Stimulated activated CD4-positive, alpha-beta T cell treated with anti-CD3 and anti-CD28 coated beads, Interleukin-4, amount 100 ng/mL, for 48 hours (primary cell): ENCODE data around the gene ABI1.

Experiments
- DNase-seq, 2 donors: peaks; one replicate each; pipeline ENCODE4 v3.0.0-alpha.2; 2020; ENCODE audit warnings: low read depth in 2 of 2

Gene ABI1

GRCh38 chr10:26770069-26770468, 90.7 kb downstream of the ABI1 start:
- no peak for DNase-seq

- DNase-seq, result no peak
Measured at GRCh38 chr10:26765549-26765948, 95.2 kb downstream of the ABI1 start.

GRCh38 chr10:26759008-26759407, 101.8 kb downstream of the ABI1 start:
- DNase-seq, result no peak

- DNase-seq, result no peak
Measured at GRCh38 chr10:26755443-26755903, 105.3 kb downstream of the ABI1 start.

- no peak for DNase-seq
Measured at GRCh38 chr10:26746061-26746460, 114.7 kb downstream of the ABI1 start.

- DNase-seq, result no peak
Measured at GRCh38 chr10:26743841-26744240, 116.9 kb downstream of the ABI1 start.

- no peak for DNase-seq
Measured at GRCh38 chr10:26743091-26743490, 117.7 kb downstream of the ABI1 start.

GRCh38 chr10:26741368-26741767, 119.4 kb downstream of the ABI1 start:
- no peak for DNase-seq

- DNase-seq, result no peak
Measured at GRCh38 chr10:26739071-26739631, 121.6 kb downstream of the ABI1 start.

DNA sequence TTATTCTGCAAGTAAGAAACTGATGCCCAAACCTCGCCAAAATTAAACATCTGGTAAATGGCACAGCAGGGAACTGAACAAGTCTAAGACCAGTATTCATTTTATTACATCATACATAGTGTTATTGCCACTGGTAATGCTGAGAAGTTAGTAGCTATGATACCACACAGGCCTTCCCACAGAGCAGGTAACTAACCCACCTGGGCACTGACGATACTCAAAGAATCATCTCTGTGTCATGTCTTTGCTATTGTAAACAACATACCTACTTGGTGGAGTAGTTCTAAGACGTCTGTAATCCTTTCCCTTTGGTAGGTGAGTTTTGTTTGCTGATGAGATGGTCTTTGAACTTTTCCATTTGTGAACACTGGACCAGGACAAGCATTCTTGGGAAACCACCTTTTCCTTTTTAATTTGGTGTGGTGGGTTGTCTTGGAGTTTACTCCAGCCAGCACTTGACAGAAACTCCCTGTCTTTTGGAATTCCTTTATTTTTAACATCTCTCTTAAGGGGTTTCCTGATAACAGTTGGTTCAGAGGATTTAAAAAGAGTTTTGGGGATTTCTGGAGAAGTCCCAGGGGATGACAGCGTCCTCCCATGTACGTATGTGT, 122.4 kb downstream of the ABI1 start:
- no peak for DNase-seq

DNA sequence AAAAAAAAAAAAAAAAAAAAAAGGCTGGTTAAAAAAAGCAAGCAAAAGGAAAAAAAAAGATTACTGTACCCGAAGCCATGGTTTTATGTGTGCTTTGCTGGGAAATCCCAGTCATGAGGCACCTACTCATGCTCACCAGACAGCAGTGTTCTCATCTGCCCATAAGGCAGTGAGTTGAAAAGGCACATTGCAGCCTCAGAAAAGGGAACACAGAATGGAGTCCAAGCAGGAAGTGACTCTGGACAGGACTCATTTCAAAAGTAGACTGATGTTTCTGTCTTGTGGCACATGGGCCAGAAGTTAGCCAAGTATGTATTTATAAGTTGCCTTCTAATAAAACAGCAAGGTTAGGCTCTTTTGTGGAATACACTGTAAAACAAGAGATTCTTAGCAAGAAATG, 123.0 kb downstream of the ABI1 start:
- no peak for DNase-seq

DNA sequence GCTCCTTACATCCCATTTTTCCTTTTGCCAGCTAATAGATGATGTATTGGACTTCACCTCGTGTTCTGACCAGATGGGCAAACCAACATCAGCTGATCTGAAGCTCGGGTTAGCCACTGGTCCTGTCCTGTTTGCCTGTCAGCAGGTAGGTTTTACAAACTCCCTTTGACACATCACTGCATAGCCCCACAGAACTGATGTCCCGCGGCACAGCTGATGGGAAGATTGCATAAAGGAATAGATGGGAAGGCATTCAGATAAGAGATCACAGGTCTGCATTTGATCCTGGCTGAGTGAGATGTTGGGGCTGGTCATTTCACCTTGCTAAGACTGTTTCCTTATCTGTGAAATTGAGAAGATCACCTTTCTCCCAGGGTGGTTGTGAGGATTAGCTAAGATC, 125.3 kb downstream of the ABI1 start:
- no peak for DNase-seq

DNA sequence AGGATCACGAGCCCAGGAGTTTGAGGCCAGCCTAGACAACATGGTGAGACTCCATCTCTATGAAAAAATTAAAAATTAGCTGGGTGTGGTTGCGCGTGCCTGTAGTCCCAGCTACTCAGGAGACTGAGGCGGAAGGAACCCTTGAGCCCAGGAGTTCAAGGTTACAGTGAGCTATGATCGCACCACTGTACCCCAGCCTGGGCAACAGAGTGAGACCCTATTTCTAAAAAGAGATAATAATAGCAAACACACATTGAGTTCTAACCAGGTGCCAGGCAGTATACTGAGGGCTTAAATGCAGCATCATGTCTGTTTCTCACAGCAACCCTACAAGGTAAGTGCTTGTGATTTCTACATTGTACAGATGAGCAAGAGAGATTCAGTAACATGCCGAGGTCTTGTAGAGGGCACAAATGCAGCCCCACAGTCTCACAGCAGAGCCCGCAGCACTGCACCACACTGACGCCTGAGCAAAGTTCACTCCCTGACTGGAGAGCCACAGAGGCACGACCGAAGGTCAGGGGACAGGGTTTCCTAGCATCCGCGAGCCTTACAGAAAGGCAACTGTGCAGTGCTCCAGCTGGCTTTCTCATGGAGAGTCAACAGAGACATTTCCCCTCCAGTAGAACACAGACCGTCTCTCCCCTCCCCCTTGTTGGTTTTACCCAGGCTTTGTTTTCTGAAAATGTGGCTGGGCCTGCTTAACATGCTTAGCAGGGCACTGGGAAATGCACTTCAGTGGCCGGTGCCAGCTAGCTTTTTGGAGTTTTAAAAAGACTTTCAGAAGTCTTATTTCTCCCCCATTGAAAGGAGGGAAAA, 126.8 kb downstream of the ABI1 start:
- no peak for DNase-seq

DNA sequence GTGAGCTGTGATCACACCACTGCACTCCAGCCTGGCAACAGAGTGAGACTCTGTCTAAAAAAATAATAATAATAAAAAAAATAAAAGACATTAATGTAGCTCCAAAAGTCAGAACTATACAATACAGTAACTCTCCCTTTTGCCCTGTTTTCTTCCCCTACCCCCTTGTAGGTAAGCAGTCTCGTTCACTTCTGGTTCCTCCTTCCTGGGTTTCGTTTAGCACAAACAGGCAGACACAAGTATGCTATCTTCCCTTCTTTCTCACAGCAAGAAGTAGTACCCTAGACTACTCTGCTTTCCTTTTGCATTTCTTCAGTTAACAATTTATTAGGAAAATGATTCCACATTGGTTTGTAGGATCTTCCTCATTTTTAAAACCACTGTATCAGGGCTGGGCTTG, 130.2 kb downstream of the ABI1 start:
- no peak for DNase-seq

GRCh38 chr10:26729395-26729794, 131.4 kb downstream of the ABI1 start:
- no peak for DNase-seq

- no peak for DNase-seq
Measured at GRCh38 chr10:26728957-26729356, 131.8 kb downstream of the ABI1 start.

DNA sequence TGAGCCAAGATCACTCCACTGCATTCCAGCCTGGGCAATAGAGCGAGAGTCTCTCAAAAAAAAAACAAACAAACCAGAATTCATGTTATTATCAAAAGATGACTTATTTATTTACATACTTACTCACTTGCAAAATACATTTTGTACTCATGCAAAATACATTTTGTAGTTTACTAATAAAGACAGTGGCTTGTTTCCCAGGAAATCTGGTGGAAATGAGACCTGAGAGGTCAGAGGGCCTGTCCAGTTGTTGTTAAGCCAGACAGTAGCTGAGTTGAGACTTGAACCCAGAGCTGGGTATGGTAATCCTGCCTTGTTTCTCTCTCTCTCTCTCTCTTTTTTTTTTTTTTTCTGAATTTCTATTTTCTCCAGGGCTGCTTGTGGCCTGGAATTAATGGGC, 133.8 kb downstream of the ABI1 start:
- DNase-seq, result no peak

GRCh38 chr10:26725837-26726727, 134.7 kb downstream of the ABI1 start:
- no peak for DNase-seq

GRCh38 chr10:26723016-26723415, 137.7 kb downstream of the ABI1 start:
- no peak for DNase-seq

DNA sequence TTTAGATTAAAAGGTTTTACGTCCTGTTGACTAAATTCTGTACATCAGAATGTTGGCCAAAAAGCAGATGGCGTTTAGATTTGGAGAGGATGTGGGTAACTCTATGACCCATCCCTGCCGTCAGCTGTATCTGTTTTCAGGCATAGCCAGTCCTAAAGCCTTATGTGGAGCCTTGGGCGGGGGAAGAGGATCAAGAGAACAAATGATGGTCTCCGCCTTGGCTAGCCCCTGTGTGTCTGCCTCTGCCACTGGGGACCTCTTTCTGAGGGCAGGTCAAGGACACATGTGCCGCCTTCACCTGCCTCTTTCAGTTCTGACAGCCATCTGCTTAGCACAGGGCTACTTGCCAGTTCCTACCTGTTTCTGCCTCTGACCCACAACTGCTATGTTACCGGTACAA, 139.2 kb downstream of the ABI1 start:
- peak in 1 of 2 donors; percentile 23 for DNase-seq

DNA sequence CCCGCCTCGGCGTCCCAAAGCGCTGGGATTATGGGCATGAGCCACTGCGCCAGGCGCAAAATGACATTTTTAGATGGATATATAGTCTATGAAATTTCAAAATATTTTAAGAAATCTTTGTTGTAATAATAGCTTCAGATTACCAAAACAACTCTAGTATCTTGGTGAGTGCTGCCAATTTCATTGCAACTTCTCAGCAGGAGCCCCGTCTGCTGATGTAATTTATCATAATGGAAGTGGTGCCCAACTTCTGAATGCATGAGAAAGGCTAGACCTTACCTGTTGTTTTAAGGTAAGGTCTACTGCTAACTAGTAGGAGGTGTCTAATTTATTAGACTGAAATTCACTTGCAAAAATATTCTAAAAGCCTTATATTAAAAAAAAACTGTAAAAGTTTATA, 143.3 kb downstream of the ABI1 start:
- no peak for DNase-seq

GRCh38 chr10:26715137-26715487, 145.6 kb downstream of the ABI1 start:
- no peak for DNase-seq
